ENCODE results near the gene ANO4. TPM values are rescaled to one million over a fixed set of nuclear protein-coding genes. Genes with fewer than 3 reads are reported as not detected.

The ANO4 gene
- total and polyA plus RNA-seq, 7 donors = 0.03 to 0.11 (median 0.03) TPM; not detected in 4

GRCh38 chr12:100991102-100991501, 196.5 kb downstream of the ANO4 start:
- no peaks in the 10 kb centered on the region for H3K27me3 ChIP-seq (ENCODE audit: insufficient read depth in 3 of 3, low read length in 2 of 3)
- no peak overlapping the region for H3K27ac ChIP-seq
- WGBS, 3 donors = 32 to 42% (median 41%) methylated on average over 2 of the region's 2 CpGs
- ATAC-seq (no peak), DNase-seq (no peak)
- no peak for TF ChIP-seq CTCF (IDR thresholded peaks at IDR 0.05)
- intact Hi-C loops (cut with DNase I) = no loop called here
- no peaks in the 10 kb centered on the region for H3K9me3 ChIP-seq
- no peak overlapping the region for H3K4me3 ChIP-seq
- H3K36me3 ChIP-seq (ENCODE audit: insufficient read depth in 1 of 2, low read depth in 1 of 2) = no peaks in the 10 kb centered on the region
- H3K4me1 ChIP-seq = no peaks in the 10 kb centered on the region

GRCh38 chr12:100992194-100992593, 197.6 kb downstream of the ANO4 start:
- Histone ChIP-seq H3K4me3 (no peak overlapping the region), H3K9me3 (no peaks in the 10 kb centered on the region), H3K27me3 (ENCODE audit: insufficient read depth in 3 of 3, low read length in 2 of 3) (no peaks in the 10 kb centered on the region), H3K36me3 (ENCODE audit: insufficient read depth in 1 of 2, low read depth in 1 of 2) (no peaks in the 10 kb centered on the region), H3K4me1 (no peaks in the 10 kb centered on the region), H3K27ac (no peak overlapping the region)
- TF ChIP-seq CTCF (IDR thresholded peaks at IDR 0.05) = no peak
- ATAC-seq (no peak), DNase-seq (no peak)
- WGBS, 3 donors = 94 to 100% (median 96%) methylated on average over 1 of the region's 1 CpG
- intact Hi-C loops (cut with DNase I) = no loop called here

GRCh38 chr12:100993916-100994450, 199.4 kb downstream of the ANO4 start:
- no peak overlapping the region for H3K4me3 ChIP-seq
- H3K9me3 ChIP-seq = no peaks in the 10 kb centered on the region
- intact Hi-C loops (cut with DNase I) = no loop called here
- DNase-seq (no peak), ATAC-seq (no peak)
- H3K27me3 ChIP-seq (ENCODE audit: insufficient read depth in 3 of 3, low read length in 2 of 3) = no peaks in the 10 kb centered on the region
- H3K4me1 ChIP-seq = no peaks in the 10 kb centered on the region
- WGBS, 3 donors = 92 to 95% (median 92%) methylated on average over 2 of the region's 2 CpGs
- no peak for TF ChIP-seq CTCF (IDR thresholded peaks at IDR 0.05)
- H3K36me3 ChIP-seq (ENCODE audit: insufficient read depth in 1 of 2, low read depth in 1 of 2) = no peaks in the 10 kb centered on the region
- H3K27ac ChIP-seq = no peak overlapping the region

- Histone ChIP-seq H3K27ac (no peak overlapping the region), H3K36me3 (ENCODE audit: insufficient read depth in 1 of 2, low read depth in 1 of 2) (no peaks in the 10 kb centered on the region), H3K27me3 (ENCODE audit: insufficient read depth in 3 of 3, low read length in 2 of 3) (no peaks in the 10 kb centered on the region), H3K4me1 (no peaks in the 10 kb centered on the region), H3K4me3 (no peak overlapping the region), H3K9me3 (no peaks in the 10 kb centered on the region)
- 58 to 66% (median 64%) methylated on average over 3 of the region's 3 CpGs for WGBS, 3 donors
- DNase-seq (no peak), ATAC-seq (no peak)
- no peak for TF ChIP-seq CTCF (IDR thresholded peaks at IDR 0.05)
- intact Hi-C loops (cut with DNase I) = no loop called here
These were observed 200.6 kb downstream of the ANO4 start for GRCh38 chr12:100995201-100995600.

GRCh38 chr12:100995771-100996170, 201.2 kb downstream of the ANO4 start:
- intact Hi-C loops (cut with DNase I) = no loop called here
- WGBS, 3 donors = 84 to 85% (median 85%) methylated on average over 4 of the region's 4 CpGs

More at GRCh38 chr12:100995771-100996170, 201.2 kb downstream of the ANO4 start:
- no peak for DNase-seq
- no peaks in the 10 kb centered on the region for H3K36me3 ChIP-seq (ENCODE audit: insufficient read depth in 1 of 2, low read depth in 1 of 2)
- no peaks in the 10 kb centered on the region for H3K4me1 ChIP-seq
- no peak for TF ChIP-seq CTCF (IDR thresholded peaks at IDR 0.05)
- no peak overlapping the region for H3K4me3 ChIP-seq
- no peak overlapping the region for H3K27ac ChIP-seq
- no peaks in the 10 kb centered on the region for H3K27me3 ChIP-seq (ENCODE audit: insufficient read depth in 3 of 3, low read length in 2 of 3)
- H3K9me3 ChIP-seq = no peaks in the 10 kb centered on the region
- no peak for ATAC-seq
